ENCODE data around the gene RTL3.

DNA sequence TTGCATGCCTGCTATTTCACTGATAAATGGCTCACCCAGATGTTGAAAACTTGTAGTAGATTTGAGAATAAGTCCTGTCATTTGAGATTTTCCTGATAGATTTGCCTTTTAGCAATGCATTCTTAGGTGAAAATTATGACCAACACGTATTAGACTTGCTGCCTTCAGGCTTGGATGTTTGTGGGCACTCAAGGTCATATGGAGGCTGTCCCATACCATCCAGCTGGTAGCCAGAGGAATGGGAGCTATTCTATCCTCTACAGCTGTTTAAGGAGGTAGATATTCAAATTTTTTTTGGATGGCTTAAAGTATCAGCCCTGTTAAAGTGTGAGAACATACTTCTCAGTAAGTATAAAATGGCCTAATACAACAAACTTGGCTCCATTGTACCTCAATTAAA is 34.7 kb downstream of the RTL3 start:
- TF ChIP-seq, protein P1, sequence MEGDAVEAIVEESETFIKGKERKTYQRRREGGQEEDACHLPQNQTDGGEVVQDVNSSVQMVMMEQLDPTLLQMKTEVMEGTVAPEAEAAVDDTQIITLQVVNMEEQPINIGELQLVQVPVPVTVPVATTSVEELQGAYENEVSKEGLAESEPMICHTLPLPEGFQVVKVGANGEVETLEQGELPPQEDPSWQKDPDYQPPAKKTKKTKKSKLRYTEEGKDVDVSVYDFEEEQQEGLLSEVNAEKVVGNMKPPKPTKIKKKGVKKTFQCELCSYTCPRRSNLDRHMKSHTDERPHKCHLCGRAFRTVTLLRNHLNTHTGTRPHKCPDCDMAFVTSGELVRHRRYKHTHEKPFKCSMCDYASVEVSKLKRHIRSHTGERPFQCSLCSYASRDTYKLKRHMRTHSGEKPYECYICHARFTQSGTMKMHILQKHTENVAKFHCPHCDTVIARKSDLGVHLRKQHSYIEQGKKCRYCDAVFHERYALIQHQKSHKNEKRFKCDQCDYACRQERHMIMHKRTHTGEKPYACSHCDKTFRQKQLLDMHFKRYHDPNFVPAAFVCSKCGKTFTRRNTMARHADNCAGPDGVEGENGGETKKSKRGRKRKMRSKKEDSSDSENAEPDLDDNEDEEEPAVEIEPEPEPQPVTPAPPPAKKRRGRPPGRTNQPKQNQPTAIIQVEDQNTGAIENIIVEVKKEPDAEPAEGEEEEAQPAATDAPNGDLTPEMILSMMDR (IDR thresholded peaks at IDR 0.05) = no peak
- no peak for TF ChIP-seq POLR2A (IDR thresholded peaks at IDR 0.05)

Measured in esophagus squamous epithelium (tissue), 4 donors.